Activated effector memory CD4-positive, alpha-beta T cell treated with anti-CD3 and anti-CD28 coated beads, Interleukin-2, amount 50 U/mL, for 16 hours (primary cell): Measurements from ENCODE around the gene MSL1.
A peak's percentile ranks its signal among the peaks of the same experiment; 100 is the strongest.

Experiments
- DNase-seq: peaks from one replicate; pipeline ENCODE4 v3.0.0-alpha.2; 2020

MSL1 gene

GRCh38 chr17:40177275-40177874 lies 55.6 kb downstream of the MSL1 start, which contains the start of gene RAPGEFL1:
Gene RAPGEFL1 (plus strand): TSS chr17:40177470. CDS start chr17:40177862, 392 bp downstream.
- peak; percentile 92 for DNase-seq

- DNase-seq: no peak
Measured at GRCh38 chr17:40178021-40178601, 56.3 kb downstream of the MSL1 start.

DNA sequence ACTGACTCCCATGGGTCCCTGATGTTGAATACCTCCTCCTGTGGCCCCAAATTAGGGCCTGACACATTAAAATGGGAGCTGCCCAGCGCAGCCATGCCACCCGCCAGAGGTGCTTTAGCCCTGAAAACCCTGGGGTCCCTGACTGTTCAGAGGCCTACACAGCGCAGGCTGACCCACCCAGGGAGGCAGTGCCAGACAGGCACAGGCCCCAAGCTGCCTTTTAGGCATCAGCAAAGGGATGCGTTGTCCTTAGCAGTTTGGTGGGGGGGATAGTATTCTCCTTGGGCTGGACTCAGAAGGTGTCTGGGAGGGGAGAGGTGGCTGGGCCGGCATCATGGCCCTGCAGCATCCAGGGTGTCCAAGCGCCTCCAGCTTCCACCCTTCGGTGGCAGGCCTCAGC lies 56.9 kb downstream of the MSL1 start:
- no peak for DNase-seq

DNA sequence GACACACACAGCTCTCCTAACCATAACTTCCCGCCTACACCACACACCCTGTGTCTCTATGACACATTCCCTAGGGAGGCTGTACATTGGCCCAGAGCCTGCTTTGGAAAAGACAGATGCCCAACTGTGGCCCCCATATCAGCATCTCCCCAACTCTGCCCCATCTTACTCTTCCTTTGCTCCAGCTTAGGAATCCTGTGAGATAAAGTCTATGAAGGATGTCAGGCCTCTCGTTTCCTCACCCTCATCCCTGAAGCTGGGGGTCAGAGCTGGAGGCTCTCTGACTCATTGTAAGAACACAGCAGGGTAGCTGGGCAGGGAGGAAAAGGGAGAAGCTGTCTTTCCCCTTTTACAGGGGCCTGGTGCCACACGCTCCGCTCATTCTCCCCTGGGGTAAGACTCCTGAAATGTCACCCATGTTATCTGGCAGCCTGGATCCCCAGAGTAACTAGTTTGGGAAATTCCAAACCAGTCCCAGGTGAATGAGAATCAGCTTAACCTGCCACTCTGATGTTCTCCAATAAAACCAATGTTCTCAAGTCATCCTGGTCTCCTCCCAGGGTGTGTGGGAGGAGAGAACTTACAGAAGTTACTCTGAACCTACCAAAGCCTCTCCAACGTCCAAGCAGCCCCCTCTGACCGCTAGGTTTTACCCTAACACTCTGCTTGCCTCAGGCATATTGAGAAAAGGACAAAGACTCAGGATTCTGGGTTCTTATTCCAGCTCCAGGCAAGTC lies 58.3 kb downstream of the MSL1 start:
- no peak for DNase-seq

- no peak for DNase-seq
Measured at GRCh38 chr17:40180694-40181093, 58.9 kb downstream of the MSL1 start.

DNA sequence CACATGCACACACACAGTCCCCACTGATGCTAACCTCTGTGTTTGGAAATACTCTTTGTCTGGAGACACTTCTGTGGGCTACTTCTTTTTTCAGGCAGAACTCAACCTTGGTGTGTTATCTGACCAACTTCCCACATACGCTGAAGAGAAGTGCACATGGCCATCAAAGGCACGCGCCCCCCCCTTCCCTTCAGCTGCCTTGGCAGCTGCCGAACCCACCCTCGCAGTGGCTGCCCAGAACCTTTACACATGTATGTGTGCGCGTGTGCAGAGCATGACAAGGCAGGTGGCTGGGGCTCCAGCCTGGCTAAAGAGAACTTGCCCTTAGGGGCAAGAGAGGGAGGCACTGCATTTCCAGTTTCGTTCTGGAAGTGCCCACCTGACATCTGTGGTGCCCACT lies 59.4 kb downstream of the MSL1 start:
- DNase-seq: no peak

GRCh38 chr17:40182606-40183005 lies 60.8 kb downstream of the MSL1 start:
- no peak for DNase-seq
